ENCODE data around the gene SOX6.

DNA sequence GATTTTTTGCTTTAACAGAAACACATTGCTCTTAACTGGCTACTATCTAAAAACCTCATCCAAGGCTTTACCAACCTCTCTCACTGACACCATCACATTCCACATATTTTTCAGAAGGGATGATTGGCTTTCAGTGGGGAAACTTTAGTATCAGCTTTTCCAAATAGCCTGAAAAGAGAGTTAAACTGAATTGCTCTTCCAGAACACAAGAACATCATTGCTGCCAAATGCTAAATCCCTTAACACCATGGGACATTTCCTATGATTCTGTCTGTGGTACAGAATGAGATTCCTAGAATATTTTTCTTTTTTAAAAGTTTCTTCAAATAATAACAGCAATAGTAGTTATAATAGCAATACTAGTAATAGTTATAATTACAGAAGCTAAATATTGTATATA is 45.4 kb downstream of the SOX6 start:
- no peak for TF ChIP-seq CTCF (IDR thresholded peaks at IDR 0.05)
- no peak for TF ChIP-seq POLR2AphosphoS5 (IDR thresholded peaks at IDR 0.05; ENCODE audit: insufficient read depth in 1 of 2, low read depth in 1 of 2)

Measured in vagina (tissue), 2 donors.